GM18520 (cell line): ENCODE measurements around the gene C5orf52.

Source experiments
- ATAC-seq: cut with Tn5 transposase; IDR thresholded peaks from one replicate; pipeline ENCODE4 v1.9.1; 2021; ENCODE audit not compliant: unreplicated experiment

Gene C5orf52

GRCh38 chr5:157670662-157671591, at the start of gene C5orf52:
Gene C5orf52 (plus strand): TSS chr5:157671533. CDS start chr5:157671615, 82 bp downstream.
- no peak for ATAC-seq

GRCh38 chr5:157624144-157624543, 47.2 kb upstream of the C5orf52 start:
- no peak for ATAC-seq

GRCh38 chr5:157626831-157627230, 44.5 kb upstream of the C5orf52 start:
- ATAC-seq: no peak

- ATAC-seq: no peak
Measured at GRCh38 chr5:157630341-157630740, 41.0 kb upstream of the C5orf52 start.

GRCh38 chr5:157640406-157641066, 30.8 kb upstream of the C5orf52 start:
- no peak for ATAC-seq

- no peak for ATAC-seq
Measured at GRCh38 chr5:157648275-157648990, 22.9 kb upstream of the C5orf52 start.

GRCh38 chr5:157649101-157649500, 22.2 kb upstream of the C5orf52 start:
- ATAC-seq: no peak

GRCh38 chr5:157650991-157651611, 20.2 kb upstream of the C5orf52 start:
- no peak for ATAC-seq

GRCh38 chr5:157651623-157652376, 19.5 kb upstream of the C5orf52 start:
- ATAC-seq: no peak

- no peak for ATAC-seq
Measured at GRCh38 chr5:157652377-157652692, 19.0 kb upstream of the C5orf52 start, which contains the start of gene SOX30. Gene SOX30 (minus strand): TSS chr5:157652438. CDS start chr5:157652078, 360 bp downstream.

- ATAC-seq: no peak
Measured at GRCh38 chr5:157657516-157657915, 13.8 kb upstream of the C5orf52 start.

GRCh38 chr5:157658893-157659292, 12.4 kb upstream of the C5orf52 start:
- no peak for ATAC-seq

- ATAC-seq: no peak
Measured at GRCh38 chr5:157659868-157660660, 11.3 kb upstream of the C5orf52 start.

GRCh38 chr5:157665467-157666070, 5.8 kb upstream of the C5orf52 start:
- no peak for ATAC-seq

- no peak for ATAC-seq
Measured at GRCh38 chr5:157668356-157668755, 3.0 kb upstream of the C5orf52 start.

GRCh38 chr5:157669701-157670097, 1.6 kb upstream of the C5orf52 start:
- no peak for ATAC-seq

GRCh38 chr5:157671592-157672330, 428 bp downstream of the C5orf52 start:
- no peak for ATAC-seq

GRCh38 chr5:157672976-157673375, 1.6 kb downstream of the C5orf52 start:
- no peak for ATAC-seq
